Adrenal gland (tissue), 5 donors: Measurements from ENCODE around the gene XPR1.

Experiments
- CTCF ChIP-seq, 6 experiments: fragments of 450-650 bp in 4 of 6; fragments of 200-600 bp in 2 of 6; sonication (generic) in 1 of 6; IDR thresholded peaks; 1 replicate in 5 of 6; 2 replicates in 1 of 6; pipeline versions ENCODE4 v1.5.1 to v1.8.0; 2016 to 2021; ENCODE audit warnings: antibody characterized with exemption in 6 of 6, mild to moderate bottlenecking in 2 of 6, moderate library complexity in 1 of 6
- POLR2A ChIP-seq, 2 donors: fragments of 450-650 bp; IDR thresholded peaks; one replicate each; pipeline ENCODE4 v1.6.1; 2017; ENCODE audit warnings: antibody characterized with exemption in 2 of 2, mild to moderate bottlenecking in 2 of 2, moderate library complexity in 1 of 2
- donor health status: DM: no; HTN: no; CAD: no.

- TF ChIP-seq CTCF (IDR thresholded peaks at IDR 0.05) (no peak), POLR2A (IDR thresholded peaks at IDR 0.05) (no peak)
These were observed 38.4 kb upstream of the XPR1 start for GRCh38 chr1:180593382-180593781.
